ENCODE measurements around the gene CD3G. TPM values are rescaled to one million over a fixed set of nuclear protein-coding genes. Genes with fewer than 3 reads are reported as not detected.

CD3G gene
- total RNA-seq, 1 donor from 2014 or later, result not detected

DNA sequence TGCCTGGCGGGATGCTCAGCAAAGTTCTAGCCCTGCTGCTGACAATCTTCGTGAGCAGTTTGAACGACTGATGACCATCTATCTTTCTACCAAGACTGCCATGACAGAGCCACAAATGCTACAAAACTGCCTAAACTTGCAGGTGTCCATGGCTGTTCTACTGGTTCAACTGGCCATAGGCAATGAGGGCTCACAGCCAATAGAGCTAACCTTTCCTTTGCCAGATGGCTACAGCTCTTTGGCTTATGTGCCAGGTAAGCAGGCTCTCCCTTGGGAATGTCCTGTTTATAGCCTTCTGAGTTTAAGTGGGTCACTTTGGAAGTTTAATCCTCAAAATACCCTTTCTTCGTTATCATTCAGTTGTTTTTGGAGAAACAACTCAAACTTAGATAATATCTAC, 35.4 kb downstream of the CD3G start:
- Mint-ChIP-seq H3K4me3 (no peak overlapping the region), H3K27ac (no peak overlapping the region), H3K27me3 (ENCODE audit: insufficient read depth, low read depth) (no peaks in the 10 kb centered on the region), H3K36me3 (peaks cover 7% of the 10 kb centered on the region), H3K4me1 (no peaks in the 10 kb centered on the region), H3K9me3 (no peaks in the 10 kb centered on the region)
- no peak for DNase-seq (ENCODE audit: low spot score)
- peaks cover 16% of the 10 kb centered on the region for H3K36me3 ChIP-seq
- H3K9ac ChIP-seq, result no peak overlapping the region
- no peak overlapping the region for H3K27ac ChIP-seq
- H3K4me3 ChIP-seq, result no peak overlapping the region
- H3K4me2 ChIP-seq, result no peak overlapping the region
- H3K9me3 ChIP-seq (ENCODE audit: low read depth), result no peaks in the 10 kb centered on the region
- H2AFZ ChIP-seq (replicated peaks), result no peak overlapping the region
- no peaks in the 10 kb centered on the region for H3K4me1 ChIP-seq
- no peak for TF ChIP-seq CTCF (IDR thresholded peaks at IDR 0.05)
- H4K20me1 ChIP-seq (ENCODE audit: low read depth), result no peaks in the 10 kb centered on the region
- H3K79me2 ChIP-seq (ENCODE audit: low read depth), result no peaks in the 10 kb centered on the region
- no peaks in the 10 kb centered on the region for H3F3A ChIP-seq (ENCODE audit: low read depth)
- no peaks in the 10 kb centered on the region for H3K27me3 ChIP-seq

DNA sequence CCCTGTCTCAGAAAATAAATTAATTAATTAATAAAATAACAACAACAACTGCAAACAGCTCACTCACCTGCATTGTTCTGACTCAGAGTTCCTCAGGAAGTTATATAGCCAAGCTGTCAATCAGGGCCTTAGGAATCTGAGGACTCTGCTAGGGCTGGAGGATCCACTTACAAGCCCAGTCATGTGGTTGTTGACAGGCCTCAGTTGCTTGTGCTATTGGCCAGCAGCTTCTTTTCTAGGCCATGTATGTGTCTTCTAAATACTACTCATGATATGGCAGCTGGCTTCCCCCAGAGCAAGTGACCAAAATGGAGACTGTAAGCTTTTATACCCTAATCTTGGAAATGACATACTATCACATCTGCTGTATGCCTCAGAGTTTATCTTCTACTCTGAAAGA, 36.4 kb downstream of the CD3G start:
- no peaks in the 10 kb centered on the region for H3K79me2 ChIP-seq (ENCODE audit: low read depth)
- Mint-ChIP-seq H3K9me3 (no peaks in the 10 kb centered on the region), H3K36me3 (peaks cover 10% of the 10 kb centered on the region), H3K27ac (no peak overlapping the region), H3K4me1 (no peaks in the 10 kb centered on the region), H3K27me3 (ENCODE audit: insufficient read depth, low read depth) (no peaks in the 10 kb centered on the region), H3K4me3 (no peak overlapping the region)
- H3K36me3 ChIP-seq, result peaks cover 22% of the 10 kb centered on the region
- H3F3A ChIP-seq (ENCODE audit: low read depth), result no peaks in the 10 kb centered on the region
- no peaks in the 10 kb centered on the region for H4K20me1 ChIP-seq (ENCODE audit: low read depth)
- no peak overlapping the region for H3K4me2 ChIP-seq
- no peak overlapping the region for H3K27ac ChIP-seq
- H3K9ac ChIP-seq, result no peak overlapping the region
- no peak for TF ChIP-seq CTCF (IDR thresholded peaks at IDR 0.05)
- no peak for TF ChIP-seq EZH2phosphoT487 (IDR thresholded peaks at IDR 0.05)
- TF ChIP-seq EZH2 (IDR thresholded peaks at IDR 0.05), result no peak
- H3K4me1 ChIP-seq, result no peaks in the 10 kb centered on the region
- H3K27me3 ChIP-seq, result no peaks in the 10 kb centered on the region
- no peak overlapping the region for H3K4me3 ChIP-seq
- no peak overlapping the region for H2AFZ ChIP-seq (replicated peaks)
- H3K9me3 ChIP-seq (ENCODE audit: low read depth), result no peaks in the 10 kb centered on the region
- no peak for DNase-seq (ENCODE audit: low spot score)

DNA sequence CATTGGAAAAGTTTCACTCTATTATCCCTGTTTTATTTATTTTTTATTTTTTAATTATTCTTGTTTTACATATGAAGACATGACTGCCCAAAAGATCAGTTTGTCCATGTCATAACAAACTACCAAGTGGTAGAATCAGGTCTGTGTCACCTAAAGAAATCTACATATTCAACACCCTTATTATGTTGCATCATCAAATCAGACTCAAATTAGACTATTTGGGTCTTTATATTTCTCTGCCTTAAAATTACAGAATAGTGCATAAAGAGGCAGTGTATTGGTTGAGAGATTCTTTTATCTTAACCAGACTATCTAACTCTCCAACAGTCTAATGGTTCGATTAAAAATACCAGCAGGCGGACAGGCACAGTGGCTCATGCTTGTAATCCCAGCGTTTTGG, 38.8 kb downstream of the CD3G start:
- Histone ChIP-seq H3F3A (ENCODE audit: low read depth) (no peaks in the 10 kb centered on the region), H3K27ac (no peak overlapping the region), H2AFZ (replicated peaks) (no peak overlapping the region), H4K20me1 (ENCODE audit: low read depth) (no peaks in the 10 kb centered on the region), H3K79me2 (ENCODE audit: low read depth) (no peaks in the 10 kb centered on the region), H3K4me2 (no peak overlapping the region), H3K4me1 (no peaks in the 10 kb centered on the region), H3K36me3 (peaks cover 28% of the 10 kb centered on the region), H3K9me3 (ENCODE audit: low read depth) (no peaks in the 10 kb centered on the region), H3K9ac (no peak overlapping the region), H3K4me3 (no peak overlapping the region), H3K27me3 (no peaks in the 10 kb centered on the region)
- H3K4me1 Mint-ChIP-seq, result no peaks in the 10 kb centered on the region
- H3K36me3 Mint-ChIP-seq, result peaks cover 14% of the 10 kb centered on the region
- DNase-seq (ENCODE audit: low spot score), result no peak
- H3K27me3 Mint-ChIP-seq (ENCODE audit: insufficient read depth, low read depth), result no peaks in the 10 kb centered on the region
- no peak overlapping the region for H3K4me3 Mint-ChIP-seq
- TF ChIP-seq CTCF (IDR thresholded peaks at IDR 0.05), result no peak
- no peak for TF ChIP-seq EZH2 (IDR thresholded peaks at IDR 0.05)
- no peak for TF ChIP-seq EZH2phosphoT487 (IDR thresholded peaks at IDR 0.05)
- no peak overlapping the region for H3K27ac Mint-ChIP-seq
- no peaks in the 10 kb centered on the region for H3K9me3 Mint-ChIP-seq

- Histone ChIP-seq H2AFZ (replicated peaks) (no peak overlapping the region), H3K9ac (no peak overlapping the region), H3K4me1 (no peaks in the 10 kb centered on the region), H3K36me3 (peaks cover 25% of the 10 kb centered on the region), H3K4me2 (no peak overlapping the region), H3K27ac (no peak overlapping the region), H3K27me3 (no peaks in the 10 kb centered on the region), H3K79me2 (ENCODE audit: low read depth) (no peaks in the 10 kb centered on the region), H3F3A (ENCODE audit: low read depth) (no peaks in the 10 kb centered on the region), H4K20me1 (ENCODE audit: low read depth) (no peaks in the 10 kb centered on the region), H3K9me3 (ENCODE audit: low read depth) (no peaks in the 10 kb centered on the region), H3K4me3 (no peak overlapping the region)
- Mint-ChIP-seq H3K27ac (no peak overlapping the region), H3K4me1 (no peaks in the 10 kb centered on the region), H3K36me3 (peaks cover 14% of the 10 kb centered on the region), H3K4me3 (no peak overlapping the region), H3K9me3 (no peaks in the 10 kb centered on the region), H3K27me3 (ENCODE audit: insufficient read depth, low read depth) (no peaks in the 10 kb centered on the region)
- TF ChIP-seq CTCF (IDR thresholded peaks at IDR 0.05) (no peak), EZH2 (IDR thresholded peaks at IDR 0.05) (no peak), EZH2phosphoT487 (IDR thresholded peaks at IDR 0.05) (no peak)
- DNase-seq (ENCODE audit: low spot score), result no peak
Measured at GRCh38 chr11:118383657-118384056, 39.5 kb downstream of the CD3G start.
